GM21717 (cell line): ENCODE data around the gene UGT1A3.

Experiments
- ATAC-seq: cut with Tn5 transposase; IDR thresholded peaks from one replicate; pipeline ENCODE4 v1.9.1; 2021; ENCODE audit warnings: mild to moderate bottlenecking, moderate library complexity; ENCODE audit not compliant: unreplicated experiment

Gene UGT1A3

DNA sequence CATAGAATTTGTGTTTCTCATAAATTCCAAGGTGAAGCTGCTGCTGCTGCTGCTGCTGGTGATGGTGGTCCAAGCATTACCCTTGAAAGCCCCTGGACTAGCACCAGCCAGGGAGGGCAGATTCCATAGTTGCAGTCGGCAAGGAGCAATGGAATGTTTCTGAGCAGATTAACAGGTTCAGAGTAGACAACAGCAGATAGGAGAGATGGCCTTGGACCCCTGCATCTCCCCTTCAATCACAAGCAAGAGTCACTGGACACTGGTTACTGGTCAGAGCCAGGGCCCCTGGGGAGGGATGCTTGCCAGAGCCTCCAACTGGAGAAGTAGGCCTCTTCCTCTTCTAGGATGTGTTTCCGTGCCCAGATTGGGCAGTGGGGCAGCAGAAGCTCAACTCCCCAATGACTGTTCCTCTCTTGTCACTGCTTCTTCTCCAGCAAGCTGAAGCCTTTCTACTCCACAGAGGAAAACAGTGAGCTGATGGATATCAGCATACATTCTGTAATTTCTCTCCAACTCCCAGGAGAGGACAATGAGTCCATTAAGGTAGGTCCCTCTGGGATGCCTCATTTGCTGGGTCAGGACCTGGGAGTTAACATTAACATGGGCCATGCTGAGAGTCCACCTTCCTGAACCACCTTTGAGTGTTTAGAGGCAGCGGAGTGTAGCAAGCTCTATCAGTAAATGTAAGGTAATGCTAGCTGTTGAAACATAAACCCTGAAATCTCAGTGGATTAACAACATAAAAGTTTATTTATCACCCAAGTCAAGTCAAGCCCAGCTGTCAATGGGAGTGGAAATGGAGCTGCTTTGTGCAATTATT is 84.6 kb downstream of the UGT1A3 start:
- ATAC-seq, result no peak

DNA sequence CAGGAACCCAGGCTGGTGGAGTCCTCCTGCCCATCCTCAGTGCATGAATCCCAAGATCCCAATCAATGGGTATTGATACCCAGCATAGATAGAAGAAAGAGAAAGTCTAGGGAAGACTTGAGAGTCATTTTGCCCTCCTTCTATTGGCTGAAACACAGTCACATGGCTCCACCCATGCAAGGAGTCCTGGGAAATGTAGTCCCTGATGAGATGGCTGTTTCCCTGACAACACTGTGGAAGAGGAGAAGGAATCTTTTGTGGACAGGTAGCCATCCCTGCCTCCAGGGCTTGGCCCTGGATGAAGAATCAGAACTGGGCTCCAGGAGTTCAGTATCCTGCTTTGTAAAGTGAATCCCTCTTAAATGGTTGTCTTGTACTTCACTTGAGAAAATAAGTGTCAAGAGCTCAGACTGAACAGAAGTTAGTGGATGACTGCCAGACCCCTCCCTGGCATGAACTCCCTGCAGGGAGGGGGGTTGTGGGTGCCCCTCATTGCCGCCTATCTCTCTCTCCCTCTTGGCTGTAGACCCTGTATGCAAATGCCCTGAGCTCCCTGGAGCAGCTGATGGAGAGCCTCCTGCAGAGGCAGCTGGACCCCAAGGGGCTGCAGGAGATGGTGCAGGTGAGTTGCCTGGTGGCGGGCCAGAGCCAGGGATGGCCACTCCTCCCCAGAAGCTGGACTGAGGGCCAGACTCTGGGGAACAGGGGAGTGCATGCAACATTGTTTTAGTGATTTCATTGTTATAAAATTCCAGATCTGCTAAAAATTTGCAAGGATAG is 85.4 kb downstream of the UGT1A3 start:
- ATAC-seq, result no peak

DNA sequence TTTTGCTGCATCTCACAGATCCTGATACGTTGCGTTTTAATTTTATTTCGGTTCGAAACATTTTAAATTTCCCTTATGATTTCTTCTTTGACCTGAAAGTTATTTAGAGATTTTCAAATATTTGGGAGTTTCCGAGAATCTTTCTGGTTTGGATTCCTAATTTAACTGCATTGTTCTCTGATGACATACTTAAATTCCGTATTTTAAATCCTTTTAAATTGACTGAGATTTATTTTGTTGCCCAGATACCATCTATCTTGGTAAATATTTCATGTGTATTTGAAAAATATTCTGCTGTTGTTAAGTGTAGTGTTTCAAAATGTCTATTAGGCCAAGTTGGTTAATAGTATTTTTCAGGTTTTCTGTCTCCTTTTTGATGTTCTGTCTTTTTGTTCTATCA is 87.0 kb downstream of the UGT1A3 start:
- no peak for ATAC-seq

DNA sequence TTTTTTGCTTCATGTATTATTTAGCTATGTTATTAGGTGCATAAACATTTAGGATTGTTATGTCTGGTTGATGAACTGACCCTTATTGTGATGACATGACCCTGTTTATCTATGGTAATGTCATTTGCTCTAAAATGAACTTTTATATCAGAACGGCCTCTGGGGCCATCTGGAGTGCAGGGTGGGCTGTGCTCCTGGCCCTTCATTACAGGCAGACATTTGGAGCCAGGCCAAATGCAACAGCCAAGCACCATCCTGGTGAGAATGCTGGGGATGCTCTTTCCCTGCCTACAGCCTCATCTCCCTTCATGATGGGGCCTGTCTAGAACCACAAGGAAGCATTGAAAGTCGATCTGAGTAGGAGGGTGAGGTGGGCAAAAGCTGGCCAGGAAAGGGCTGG is 87.5 kb downstream of the UGT1A3 start:
- no peak for ATAC-seq

DNA sequence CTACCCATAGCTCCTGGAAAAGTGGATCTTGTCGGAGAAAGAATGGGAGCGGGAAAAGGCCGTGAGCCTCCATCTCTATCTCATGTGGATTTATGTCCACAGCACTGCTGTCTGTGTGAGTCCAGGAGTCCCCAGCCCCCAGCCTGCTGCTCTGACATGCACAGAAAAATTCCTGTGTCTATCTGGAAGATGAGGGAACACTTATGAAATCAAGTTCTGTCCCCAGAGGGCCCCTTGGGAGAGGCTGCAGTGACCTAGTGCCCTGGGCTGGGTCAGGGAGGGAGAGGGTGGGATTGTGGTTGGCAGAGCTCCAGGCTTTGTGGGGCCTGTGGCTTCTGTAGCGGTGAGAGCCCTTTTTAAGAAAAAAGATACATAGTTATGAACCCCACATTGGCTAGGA is 87.9 kb downstream of the UGT1A3 start:
- ATAC-seq, result no peak

DNA sequence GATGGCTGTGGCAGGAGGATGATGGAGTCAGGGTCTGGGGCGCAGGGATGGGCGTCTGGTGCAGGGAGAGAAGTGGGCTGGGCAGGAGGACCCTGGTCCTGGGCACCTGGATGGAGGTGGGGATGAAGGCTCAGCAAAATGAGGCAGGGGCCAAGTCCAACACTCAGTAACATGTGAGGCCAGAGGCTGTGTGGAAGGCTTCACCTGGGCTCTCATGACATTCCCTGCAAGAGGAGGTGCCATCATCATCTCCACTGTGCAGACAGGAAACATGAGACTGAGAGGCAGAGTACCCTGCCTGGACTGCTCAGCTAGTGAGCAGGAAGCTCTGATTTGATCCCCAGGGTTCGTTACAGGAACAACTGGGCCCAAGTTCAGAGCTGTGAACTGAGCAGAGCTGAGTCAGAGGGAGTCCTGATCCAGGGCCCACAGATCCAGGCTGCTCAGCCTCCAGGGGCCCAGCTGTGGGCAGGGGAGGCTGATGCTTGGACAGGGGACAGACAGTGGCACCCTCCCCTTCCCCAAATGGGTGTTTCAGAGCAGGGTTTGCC is 88.6 kb downstream of the UGT1A3 start:
- ATAC-seq, result no peak

DNA sequence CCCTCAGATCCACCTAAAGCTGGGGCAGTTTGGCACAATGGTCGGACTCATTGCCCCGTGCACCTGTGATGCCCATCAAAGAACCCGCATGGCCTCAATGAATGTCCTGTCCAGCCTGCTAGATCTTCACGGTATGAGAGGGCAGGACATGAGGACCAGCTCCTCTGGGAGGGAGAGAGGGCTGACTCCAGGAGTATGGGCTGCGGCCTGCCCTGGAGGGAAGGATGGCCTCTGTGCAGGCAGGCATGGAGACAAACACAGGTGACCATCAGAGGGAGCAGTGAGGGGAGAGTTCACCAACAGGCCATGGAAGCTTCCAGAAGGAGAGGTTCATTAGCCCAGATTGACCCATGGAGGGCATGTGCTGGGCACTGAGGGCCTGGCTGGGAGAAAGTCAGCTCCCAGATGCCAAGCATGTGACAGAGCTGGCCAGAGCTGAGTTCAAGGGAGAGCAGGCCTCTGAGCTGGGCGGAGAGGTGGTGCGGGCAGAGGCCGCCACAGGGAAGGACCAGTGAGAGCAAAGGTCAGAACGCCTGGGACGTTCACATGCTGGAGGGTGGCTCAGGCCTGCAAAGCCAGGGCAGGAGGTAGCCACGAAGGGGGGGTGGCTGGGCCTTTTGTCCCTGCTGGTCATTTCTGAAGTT is 89.3 kb downstream of the UGT1A3 start:
- ATAC-seq, result no peak

DNA sequence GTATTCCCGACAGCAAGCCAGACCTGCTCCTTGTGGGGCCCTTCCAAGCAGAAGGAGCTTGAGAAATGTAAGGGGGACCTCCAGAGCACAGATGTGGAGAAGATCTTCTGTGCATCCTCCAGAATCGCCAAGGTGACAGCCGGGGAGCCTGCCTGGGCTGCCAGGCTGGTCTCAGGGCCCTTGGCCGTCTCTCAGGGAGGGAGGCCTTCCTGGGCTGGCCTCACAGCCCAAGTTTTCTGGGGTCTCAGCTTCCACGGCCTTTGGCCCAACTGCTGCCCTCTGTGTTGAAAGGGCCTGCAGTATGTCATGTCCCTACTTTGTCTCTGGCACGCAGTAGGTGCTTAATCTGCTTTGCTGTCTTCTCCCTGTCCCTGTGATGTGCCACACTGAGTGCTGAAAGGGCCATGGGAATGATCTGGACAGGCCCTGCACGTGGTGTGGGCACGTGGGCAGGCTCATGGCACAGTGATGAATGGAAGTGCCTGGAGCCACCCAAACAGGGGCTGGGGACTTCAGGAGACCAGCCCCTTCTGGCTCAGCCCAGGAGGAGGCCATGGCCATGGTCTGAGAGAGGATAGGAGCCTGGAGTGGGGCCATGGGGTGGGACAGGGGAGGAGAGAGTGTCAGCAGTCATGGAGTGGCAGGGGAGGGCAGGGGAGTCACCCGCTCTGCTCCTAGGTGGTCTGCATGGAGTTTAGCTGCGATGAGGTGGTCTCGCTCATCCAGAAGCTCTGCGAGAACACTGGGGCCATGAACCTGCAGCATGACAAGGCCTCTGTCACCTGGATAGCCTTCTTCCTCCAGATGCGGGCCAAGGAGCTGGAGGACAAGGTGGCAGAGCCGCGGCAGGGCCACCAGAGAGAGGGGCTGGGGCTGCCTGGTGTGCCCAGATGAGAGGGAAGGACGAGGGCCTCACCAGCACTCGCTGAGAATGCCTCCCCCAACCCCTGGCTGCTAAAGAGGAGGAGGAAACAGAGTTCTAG is 90.1 kb downstream of the UGT1A3 start:
- no peak for ATAC-seq

DNA sequence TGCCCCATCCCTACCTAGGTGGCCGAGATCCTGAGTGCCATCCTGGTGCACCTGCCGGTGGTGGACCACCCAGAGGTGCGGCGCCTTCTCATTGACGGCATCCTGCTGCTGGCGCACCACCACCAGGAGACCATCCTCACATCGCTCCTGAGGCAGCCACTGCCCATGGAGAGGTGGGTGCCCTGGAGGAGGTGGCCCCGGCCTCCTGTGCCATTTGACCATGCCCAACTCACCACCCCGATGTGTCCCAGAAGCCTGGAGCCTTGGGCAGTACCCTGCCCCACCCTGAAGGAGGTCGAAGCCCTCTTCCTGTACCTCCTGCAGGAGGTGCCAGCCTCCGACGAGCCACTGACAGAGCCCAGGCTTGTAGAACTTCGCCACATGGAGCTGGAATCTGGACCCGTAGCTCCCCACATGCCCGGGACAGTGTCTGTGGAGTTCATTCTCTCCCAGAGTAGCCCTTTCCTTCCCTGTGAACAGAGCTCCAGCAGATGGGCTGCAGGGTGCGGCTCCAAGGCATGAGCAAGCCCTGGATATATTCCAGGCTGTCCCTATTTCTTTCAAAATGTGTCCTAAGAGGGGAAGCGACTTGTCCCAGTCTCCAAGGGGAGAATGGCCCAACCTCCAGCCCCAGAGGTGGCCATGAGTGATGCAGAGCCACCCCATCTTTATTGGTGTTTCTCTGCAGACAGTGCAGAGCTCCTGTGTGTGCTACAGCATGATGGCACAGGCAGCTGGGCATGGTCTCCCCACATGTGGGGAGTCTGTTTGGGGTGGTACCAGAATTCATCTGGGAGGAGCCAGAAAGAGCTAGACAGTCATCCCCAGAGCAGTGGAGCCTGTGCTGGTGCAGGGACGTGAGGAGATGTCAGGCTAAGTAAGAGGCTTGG is 91.3 kb downstream of the UGT1A3 start:
- no peak for ATAC-seq

DNA sequence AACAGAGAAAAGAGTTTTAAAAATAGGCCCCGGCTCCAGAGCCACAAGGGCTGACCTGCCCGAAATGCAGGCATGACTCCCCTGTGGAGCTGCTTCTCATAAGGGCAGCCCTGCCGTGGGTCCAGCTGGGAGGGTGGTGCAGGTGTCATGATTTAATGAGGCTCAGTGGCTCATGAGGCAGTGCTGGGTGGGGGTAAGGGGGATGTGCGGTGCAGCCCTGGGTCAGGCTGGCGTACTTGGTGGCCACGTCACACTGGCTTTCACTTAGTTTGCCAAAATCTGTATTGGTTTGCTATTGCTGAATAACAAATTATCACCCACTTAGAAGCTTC is 91.9 kb downstream of the UGT1A3 start:
- no peak for ATAC-seq

DNA sequence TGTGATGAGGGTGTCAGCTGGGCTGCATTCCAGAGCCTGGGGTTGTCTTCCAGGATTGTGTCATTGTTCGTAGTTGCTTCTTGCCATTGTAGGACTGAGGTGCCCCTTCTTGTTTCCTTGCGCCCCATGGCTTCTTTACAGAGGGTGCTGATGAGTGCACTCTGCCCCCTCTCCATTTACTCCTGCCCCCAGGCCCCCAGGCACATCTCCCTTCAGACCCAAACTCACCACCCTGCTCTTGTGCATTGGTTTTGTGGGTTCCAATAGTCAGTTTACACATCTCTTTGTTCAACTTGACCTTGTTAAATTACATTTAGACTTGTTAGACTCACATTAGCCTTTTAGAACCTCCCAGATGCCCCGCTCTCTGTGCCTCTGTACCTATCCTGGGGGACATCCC is 92.4 kb downstream of the UGT1A3 start:
- ATAC-seq, result no peak

DNA sequence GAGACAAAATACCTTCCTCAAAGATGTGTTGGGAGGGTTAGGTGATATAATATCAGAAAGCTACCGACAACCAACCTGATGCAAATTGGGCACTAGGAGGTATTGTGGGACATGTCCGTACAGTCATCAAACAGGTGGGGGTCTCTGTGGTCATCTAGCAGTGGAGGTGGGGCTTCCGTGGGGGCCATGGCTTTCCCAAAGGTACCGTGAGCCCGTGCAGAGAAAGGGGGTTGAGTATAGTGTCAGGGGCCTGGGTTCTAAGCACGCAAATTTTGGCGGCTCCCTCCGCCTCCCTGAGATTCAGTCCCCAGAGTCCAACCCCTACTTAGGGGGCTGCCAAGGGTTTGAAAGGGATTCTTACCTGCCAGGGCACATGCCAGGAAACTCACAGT is 92.9 kb downstream of the UGT1A3 start:
- no peak for ATAC-seq

DNA sequence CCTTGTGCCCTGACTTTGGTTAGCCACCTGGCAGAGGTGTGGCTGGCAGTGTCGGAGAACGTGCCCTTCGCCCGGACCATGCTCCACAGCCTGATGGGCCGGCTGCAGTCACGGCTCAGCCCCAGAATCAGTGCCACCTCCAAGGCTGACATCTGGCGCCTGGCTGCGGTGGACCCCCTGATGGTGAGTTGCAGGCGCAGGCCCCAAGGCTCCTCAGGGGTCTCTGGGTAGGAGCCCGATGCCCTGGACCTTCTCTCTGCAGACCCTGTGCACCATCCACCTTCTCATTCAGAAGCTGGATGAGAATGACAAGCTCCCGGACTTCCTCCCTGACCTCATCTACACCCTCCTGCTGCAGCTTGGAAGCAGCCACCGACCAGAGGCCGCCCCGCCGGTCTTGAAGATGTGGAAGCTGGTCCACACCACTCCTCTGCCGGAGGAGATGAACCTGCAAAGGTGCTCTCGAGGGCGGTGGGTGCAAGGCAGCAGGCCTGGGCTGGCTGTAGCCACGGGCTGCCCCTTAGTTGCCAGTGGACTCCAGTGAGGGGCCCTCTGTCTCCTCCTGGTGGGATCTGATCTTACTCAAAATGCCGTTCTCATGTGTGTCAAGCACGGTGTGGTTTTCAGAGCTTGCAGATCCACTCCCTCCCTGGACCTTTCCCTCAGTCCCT is 93.4 kb downstream of the UGT1A3 start:
- ATAC-seq, result no peak
